HG03575 (cell line): ENCODE results near the gene FHL2.
A peak's percentile ranks its signal among the peaks of the same experiment; 100 is the strongest.
"Not testable (repeated sequence)": the region's sequence is repeated elsewhere in the genome, so short reads cannot be mapped to it uniquely, and the experiment has no call there.

ENCODE experiments used
- ATAC-seq: cut with Tn5 transposase; IDR thresholded peaks from one replicate; pipeline ENCODE4 v1.9.1; 2021; ENCODE audit not compliant: unreplicated experiment, insufficient number of reproducible peaks, low FRiP score; ENCODE audit errors: extremely low read depth

The FHL2 gene

GRCh38 chr2:105329197-105329554 lies 69.7 kb downstream of the FHL2 start:
- no peak for ATAC-seq

- ATAC-seq = no peak
These were observed 70.3 kb downstream of the FHL2 start for GRCh38 chr2:105328281-105329196.

DNA sequence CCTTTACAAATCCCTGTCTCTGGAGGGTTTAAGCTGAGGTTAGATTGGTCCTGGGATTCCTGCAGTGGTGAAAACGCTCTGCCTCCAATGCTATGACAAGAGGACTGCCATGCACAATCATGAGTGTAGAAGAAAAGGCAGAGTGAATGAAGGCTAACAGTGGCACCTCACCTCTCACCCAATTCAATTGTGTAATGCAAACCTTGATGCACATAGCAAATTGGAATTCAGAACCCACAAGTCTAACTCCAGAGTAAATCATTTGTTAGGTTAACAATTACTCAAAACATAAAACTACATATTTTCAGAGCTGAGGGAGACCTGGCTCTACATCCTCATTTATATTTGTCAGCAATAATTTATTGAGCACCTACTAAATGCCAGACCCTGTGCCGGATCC lies 71.2 kb downstream of the FHL2 start:
- no peak for ATAC-seq

- not testable (repeated sequence) for ATAC-seq
These were observed 71.6 kb downstream of the FHL2 start for GRCh38 chr2:105327271-105327670.

- no peak for ATAC-seq
These were observed 73.4 kb downstream of the FHL2 start for GRCh38 chr2:105325389-105325963.

- ATAC-seq = no peak
These were observed 74.1 kb downstream of the FHL2 start for GRCh38 chr2:105324732-105325131.

GRCh38 chr2:105324101-105324500 lies 74.8 kb downstream of the FHL2 start:
- no peak for ATAC-seq

- no peak for ATAC-seq
These were observed 75.7 kb downstream of the FHL2 start for GRCh38 chr2:105323111-105323510.

- ATAC-seq = no peak
These were observed 76.8 kb downstream of the FHL2 start for GRCh38 chr2:105321875-105322646.

DNA sequence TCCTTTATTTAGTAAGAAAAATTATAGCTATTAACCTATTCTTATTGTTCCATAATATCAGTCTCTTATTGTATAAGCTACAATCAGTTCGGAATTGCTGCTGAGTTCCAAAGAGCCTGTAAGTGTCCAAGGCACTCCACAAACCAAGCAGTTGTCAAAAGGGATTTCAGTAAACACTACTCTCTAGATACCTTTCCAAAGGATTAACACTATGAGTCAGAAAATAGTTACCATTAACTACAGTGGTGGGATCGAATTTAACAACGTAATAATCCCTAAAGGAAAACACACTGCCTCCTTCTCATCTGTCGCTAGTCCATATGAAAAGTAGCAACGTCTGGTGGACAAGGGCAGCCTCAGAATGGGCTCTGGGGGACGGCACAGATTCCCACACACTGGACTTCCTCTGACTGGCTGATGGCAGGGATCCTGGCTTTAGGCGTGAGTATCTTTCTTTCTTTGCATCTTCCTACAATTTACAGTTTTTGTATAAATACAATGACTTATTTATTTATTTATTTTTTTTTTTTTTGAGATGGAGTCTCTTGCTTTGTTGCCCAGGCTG lies 78.1 kb downstream of the FHL2 start:
- no peak for ATAC-seq

- no peak for ATAC-seq
These were observed 80.9 kb downstream of the FHL2 start for GRCh38 chr2:105317937-105318336.

DNA sequence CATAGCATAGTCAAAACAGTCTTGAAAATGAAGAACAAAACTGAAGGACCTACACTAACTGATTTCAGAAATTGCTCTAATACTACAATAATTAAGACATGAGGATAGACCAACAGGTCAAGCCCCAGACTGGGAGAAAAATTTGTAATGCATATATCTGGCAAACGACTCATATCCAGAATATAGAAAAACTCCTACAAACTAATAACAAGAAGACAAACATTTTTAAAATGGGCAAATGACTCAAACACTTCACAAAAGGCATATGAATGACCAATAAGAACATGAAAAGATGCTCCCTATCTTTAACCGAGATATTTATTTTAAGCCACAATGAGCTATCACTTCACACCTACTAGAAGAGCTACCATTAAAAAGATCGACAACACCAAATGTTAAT lies 83.5 kb downstream of the FHL2 start:
- peak; percentile 45 for ATAC-seq

- no peak for ATAC-seq
These were observed 85.0 kb downstream of the FHL2 start for GRCh38 chr2:105313877-105314276.
